LHCN-M2 (cell line): ENCODE measurements around the gene OR5I1. TPM values are rescaled to one million over a fixed set of nuclear protein-coding genes. Genes with fewer than 3 reads are reported as not detected.
A peak's percentile ranks its signal among the peaks of the same experiment; 100 is the strongest.
"Not testable (repeated sequence)": the region's sequence is repeated elsewhere in the genome, so short reads cannot be mapped to it uniquely, and the experiment has no call there.

Source experiments
- DNase-seq: peaks from one replicate; pipeline ENCODE4 v3.0.0-alpha.2; 2012; ENCODE audit warnings: low read depth
- polyA plus RNA-seq: library from polyadenylated mRNA; unstranded; fragments of >200 nt; gene quantifications from one replicate; pipeline ENCODE4 v1.2.1, GENCODE V29; 2012; ENCODE audit warnings: missing spikeins
- total RNA-seq: library from RNA; depleted of rRNA; stranded (reverse); fragments of >200 nt; gene quantifications from 2 replicates; pipeline ENCODE4 v1.2.3, GENCODE V29; 2014; rRNA removed

OR5I1 gene
- total RNA-seq = not detected in 2 replicates
- polyA plus RNA-seq = not detected

GRCh38 chr11:55936300-55936699 is at the start of gene OR5I1:
Gene OR5I1 (minus strand): TSS chr11:55936400. CDS start chr11:55936400, 0 bp downstream.
- DNase-seq = no peak

- DNase-seq = no peak
Measured at GRCh38 chr11:55970935-55971334, 34.7 kb upstream of the OR5I1 start.

GRCh38 chr11:55969845-55970244 is 33.6 kb upstream of the OR5I1 start, which contains the start of gene OR10AG1:
Gene OR10AG1 (minus strand): TSS chr11:55969945. CDS start chr11:55969907, 38 bp downstream.
- DNase-seq = no peak

- DNase-seq = no peak
Measured at GRCh38 chr11:55967914-55968313, 31.7 kb upstream of the OR5I1 start.

- no peak for DNase-seq
Measured at GRCh38 chr11:55966391-55966790, 30.2 kb upstream of the OR5I1 start.

GRCh38 chr11:55956521-55956920 is 20.3 kb upstream of the OR5I1 start:
- DNase-seq = no peak

GRCh38 chr11:55949330-55949729 is 13.1 kb upstream of the OR5I1 start:
- DNase-seq = no peak

- DNase-seq = peak; percentile 8
Measured at GRCh38 chr11:55942785-55943392, 6.7 kb upstream of the OR5I1 start.

GRCh38 chr11:55920537-55920936 is 15.7 kb downstream of the OR5I1 start:
- no peak for DNase-seq

GRCh38 chr11:55914482-55914881 is 21.7 kb downstream of the OR5I1 start, which contains the start of gene OR5W2:
Gene OR5W2 (minus strand): TSS chr11:55914582. CDS start chr11:55914582, 0 bp downstream.
- no peak for DNase-seq

- DNase-seq = no peak
Measured at GRCh38 chr11:55902308-55902707, 33.9 kb downstream of the OR5I1 start.

GRCh38 chr11:55895216-55895615 is 41.0 kb downstream of the OR5I1 start:
- no peak for DNase-seq

- not testable (repeated sequence) for DNase-seq
Measured at GRCh38 chr11:55885481-55885880, 50.7 kb downstream of the OR5I1 start.

Other genes with a start within 250 kb of the OR5I1 start
- not detected in 2 replicates for gene OR5D13, start 163.0 kb downstream of the OR5I1 start, total RNA-seq
- gene OR5D14, start 140.8 kb downstream of the OR5I1 start, total RNA-seq = not detected in 2 replicates
- gene OR5L1, start 125.0 kb downstream of the OR5I1 start, total RNA-seq = not detected in 2 replicates
- gene OR5D18, start 116.8 kb downstream of the OR5I1 start, total RNA-seq = not detected in 2 replicates
- not detected in 2 replicates for gene OR5L2, start 109.2 kb downstream of the OR5I1 start, total RNA-seq
- gene OR5D16, start 97.6 kb downstream of the OR5I1 start, total RNA-seq = not detected in 2 replicates
- not detected in 2 replicates for gene TRIM51, start 53.1 kb downstream of the OR5I1 start, total RNA-seq
- gene OR5W2, start 21.8 kb downstream of the OR5I1 start, total RNA-seq = not detected in 2 replicates
- not detected in 2 replicates for gene OR10AG1, start 33.5 kb upstream of the OR5I1 start, total RNA-seq
- not detected in 2 replicates for gene OR5F1, start 58.2 kb upstream of the OR5I1 start, total RNA-seq
- gene OR5AS1, start 91.3 kb upstream of the OR5I1 start, total RNA-seq = not detected in 2 replicates
- gene OR8I2, start 156.9 kb upstream of the OR5I1 start, total RNA-seq = not detected in 2 replicates
- not detected in 2 replicates for gene OR8H2, start 167.3 kb upstream of the OR5I1 start, total RNA-seq
- gene OR8H3, start 186.0 kb upstream of the OR5I1 start, total RNA-seq = not detected in 2 replicates
- not detected in 2 replicates for gene OR8J3, start 203.8 kb upstream of the OR5I1 start, total RNA-seq
- not detected in 2 replicates for gene OR8K5, start 223.9 kb upstream of the OR5I1 start, total RNA-seq
- not detected in 2 replicates for gene OR5J2, start 240.2 kb upstream of the OR5I1 start, total RNA-seq